Fibroblast of lung (primary cell): ENCODE results near the gene EME1. TPM values are rescaled to one million over a fixed set of nuclear protein-coding genes. Genes with fewer than 3 reads are reported as not detected.

ENCODE experiments used
- DNase-seq, 2 donors: peaks; one replicate each; pipeline versions ENCODE4 v3.0.0 to v3.0.0-alpha.2; 2010; ENCODE audit warnings: low read depth in 2 of 2
- H2AFZ ChIP-seq: 2 replicates; pipeline ENCODE4 v1.5.1; 2012; ENCODE audit warnings: low read length, control low read depth, inconsistent platforms
- H3K27ac ChIP-seq: 2 replicates; pipeline ENCODE4 v1.5.1; 2011; ENCODE audit warnings: low read length, control low read depth; ENCODE audit not compliant: insufficient read depth
- H3K27me3 ChIP-seq: 2 replicates; pipeline ENCODE4 v1.5.1; 2011; ENCODE audit warnings: mild to moderate bottlenecking, low read length; ENCODE audit not compliant: control insufficient read depth, insufficient read depth
- H3K36me3 ChIP-seq: 2 replicates; pipeline ENCODE4 v1.5.1; 2011; ENCODE audit warnings: low read length; ENCODE audit not compliant: control insufficient read depth, insufficient read depth
- H3K4me1 ChIP-seq: 2 replicates; pipeline ENCODE4 v1.5.1; 2011; ENCODE audit warnings: low read length; ENCODE audit not compliant: control insufficient read depth, insufficient read depth; ENCODE audit errors: extremely low read depth
- H3K4me2 ChIP-seq: 2 replicates; pipeline ENCODE4 v1.5.1; 2011; ENCODE audit warnings: low read length, control low read depth; ENCODE audit not compliant: insufficient read depth; ENCODE audit errors: extremely low read depth
- H3K4me3 ChIP-seq, 4 experiments: fragments of 200-600 bp in 1 of 4; sonication (generic) in 1 of 4; replicated peaks in 1 of 4; 2 replicates each; pipeline ENCODE4 v1.5.1; 2011 to 2016; ENCODE audit warnings: low read length in 4 of 4, low read depth in 3 of 4, mild to moderate bottlenecking in 3 of 4, control low read depth in 2 of 4, inconsistent platforms in 1 of 4, mixed read lengths in 1 of 4; ENCODE audit not compliant: insufficient read depth in 1 of 4; ENCODE audit errors: control extremely low read depth in 1 of 4
- H3K79me2 ChIP-seq: 2 replicates; pipeline ENCODE4 v1.5.1; 2012; ENCODE audit warnings: mild to moderate bottlenecking, low read length, inconsistent platforms; ENCODE audit not compliant: control insufficient read depth, insufficient read depth
- H3K9ac ChIP-seq: 2 replicates; pipeline ENCODE4 v1.5.1; 2011; ENCODE audit warnings: mild to moderate bottlenecking, low read length, control low read depth; ENCODE audit not compliant: insufficient read depth
- H3K9me3 ChIP-seq: 2 replicates; pipeline ENCODE4 v1.5.1; 2012; ENCODE audit warnings: low read depth, low read length; ENCODE audit not compliant: control insufficient read depth, insufficient read depth
- H4K20me1 ChIP-seq: 2 replicates; pipeline ENCODE4 v1.5.1; 2011; ENCODE audit warnings: low read length; ENCODE audit not compliant: control insufficient read depth, insufficient read depth; ENCODE audit errors: extremely low read depth
- CTCF ChIP-seq, 2 donors: IDR thresholded peaks in 1 of 2; conservative IDR thresholded peaks in 1 of 2; 1 replicate in 1 of 2; 2 replicates in 1 of 2; pipeline ENCODE4 v1.5.1; 2011 to 2012; ENCODE audit warnings: low read length in 2 of 2, control low read depth in 1 of 2, inconsistent platforms in 1 of 2, low read depth in 1 of 2, mild to moderate bottlenecking in 1 of 2
- EZH2 ChIP-seq: IDR thresholded peaks from 2 replicates; pipeline ENCODE4 v1.5.1; 2012; ENCODE audit warnings: low read length, control low read depth, mild to moderate bottlenecking; ENCODE audit errors: missing control alignments
- polyA plus RNA-seq, 2 donors: library from polyadenylated mRNA; depleted of rRNA in 1 of 2; stranded (reverse) in 1 of 2; unstranded in 1 of 2; fragments of >200 nt; gene quantifications; 2 replicates each; pipeline ENCODE4 v1.2.1, GENCODE V29; 2011 to 2012; ENCODE audit warnings: missing spikeins in 1 of 2
- total RNA-seq: library from RNA; depleted of rRNA; stranded (reverse); fragments of >200 nt; gene quantifications from 2 replicates; pipeline ENCODE4 v1.2.1, GENCODE V29; 2014

Gene EME1
- total and polyA plus RNA-seq, 2 donors (not counting 1 experiment from before 2014, with no cell fraction given) = 2.3 to 2.7 TPM

- DNase-seq = peak; percentile 20 to 56
- H2AFZ ChIP-seq = no peak overlapping the region
- H3K4me3 ChIP-seq = no peak overlapping the region
- no peak overlapping the region for H3K9ac ChIP-seq
- H4K20me1 ChIP-seq = no peaks in the 10 kb centered on the region
- peaks cover 13% of the 10 kb centered on the region for H3K79me2 ChIP-seq
- no peaks in the 10 kb centered on the region for H3K9me3 ChIP-seq
- H3K4me1 ChIP-seq = peaks cover 9% of the 10 kb centered on the region
- peaks cover 2% of the 10 kb centered on the region for H3K36me3 ChIP-seq
- H3K27me3 ChIP-seq = no peaks in the 10 kb centered on the region
- no peak for TF ChIP-seq CTCF (conservative IDR thresholded peaks at IDR 0.05 in 1 of 2, IDR thresholded peaks at IDR 0.05 in 1 of 2; ENCODE audit: low read depth in 1 of 2, low read length in 2 of 2)
- TF ChIP-seq EZH2 = no peak
- H3K4me2 ChIP-seq = peak overlapping the region; percentile 18
- no peak overlapping the region for H3K27ac ChIP-seq
Observed at GRCh38 chr17:50348522-50349242, 24.3 kb upstream of the EME1 start.

- no peak overlapping the region for H2AFZ ChIP-seq
- H3K9me3 ChIP-seq = no peaks in the 10 kb centered on the region
- H3K27me3 ChIP-seq = no peaks in the 10 kb centered on the region
- H3K4me2 ChIP-seq = no peak overlapping the region
- peaks cover 9% of the 10 kb centered on the region for H3K4me1 ChIP-seq
- H3K36me3 ChIP-seq = peaks cover 5% of the 10 kb centered on the region
- H4K20me1 ChIP-seq = no peaks in the 10 kb centered on the region
- DNase-seq = no peak
- TF ChIP-seq CTCF (conservative IDR thresholded peaks at IDR 0.05 in 1 of 2, IDR thresholded peaks at IDR 0.05 in 1 of 2; ENCODE audit: low read depth in 1 of 2, low read length in 2 of 2) = no peak
- TF ChIP-seq EZH2 = no peak
- peaks cover 13% of the 10 kb centered on the region for H3K79me2 ChIP-seq
- H3K27ac ChIP-seq = no peak overlapping the region
- no peak overlapping the region for H3K9ac ChIP-seq
- H3K4me3 ChIP-seq = no peak overlapping the region
Observed at GRCh38 chr17:50349243-50349600, 23.8 kb upstream of the EME1 start.

GRCh38 chr17:50350733-50351132, 22.3 kb upstream of the EME1 start:
- Histone ChIP-seq H3K4me2 (no peak overlapping the region), H3K9ac (no peak overlapping the region), H2AFZ (no peak overlapping the region), H3K4me3 (no peak overlapping the region), H3K4me1 (peaks cover 9% of the 10 kb centered on the region), H3K79me2 (peaks cover 13% of the 10 kb centered on the region), H4K20me1 (no peaks in the 10 kb centered on the region), H3K9me3 (no peaks in the 10 kb centered on the region), H3K27ac (no peak overlapping the region), H3K36me3 (peaks cover 15% of the 10 kb centered on the region), H3K27me3 (no peaks in the 10 kb centered on the region)
- DNase-seq = no peak
- TF ChIP-seq EZH2 (no peak), CTCF (conservative IDR thresholded peaks at IDR 0.05 in 1 of 2, IDR thresholded peaks at IDR 0.05 in 1 of 2; ENCODE audit: low read depth in 1 of 2, low read length in 2 of 2) (no peak)
